Measurements from ENCODE around the gene FOXO6.
A peak's percentile ranks its signal among the peaks of the same experiment; 100 is the strongest.
"Not testable (repeated sequence)": the region's sequence is repeated elsewhere in the genome, so short reads cannot be mapped to it uniquely, and the experiment has no call there.

The FOXO6 gene

DNA sequence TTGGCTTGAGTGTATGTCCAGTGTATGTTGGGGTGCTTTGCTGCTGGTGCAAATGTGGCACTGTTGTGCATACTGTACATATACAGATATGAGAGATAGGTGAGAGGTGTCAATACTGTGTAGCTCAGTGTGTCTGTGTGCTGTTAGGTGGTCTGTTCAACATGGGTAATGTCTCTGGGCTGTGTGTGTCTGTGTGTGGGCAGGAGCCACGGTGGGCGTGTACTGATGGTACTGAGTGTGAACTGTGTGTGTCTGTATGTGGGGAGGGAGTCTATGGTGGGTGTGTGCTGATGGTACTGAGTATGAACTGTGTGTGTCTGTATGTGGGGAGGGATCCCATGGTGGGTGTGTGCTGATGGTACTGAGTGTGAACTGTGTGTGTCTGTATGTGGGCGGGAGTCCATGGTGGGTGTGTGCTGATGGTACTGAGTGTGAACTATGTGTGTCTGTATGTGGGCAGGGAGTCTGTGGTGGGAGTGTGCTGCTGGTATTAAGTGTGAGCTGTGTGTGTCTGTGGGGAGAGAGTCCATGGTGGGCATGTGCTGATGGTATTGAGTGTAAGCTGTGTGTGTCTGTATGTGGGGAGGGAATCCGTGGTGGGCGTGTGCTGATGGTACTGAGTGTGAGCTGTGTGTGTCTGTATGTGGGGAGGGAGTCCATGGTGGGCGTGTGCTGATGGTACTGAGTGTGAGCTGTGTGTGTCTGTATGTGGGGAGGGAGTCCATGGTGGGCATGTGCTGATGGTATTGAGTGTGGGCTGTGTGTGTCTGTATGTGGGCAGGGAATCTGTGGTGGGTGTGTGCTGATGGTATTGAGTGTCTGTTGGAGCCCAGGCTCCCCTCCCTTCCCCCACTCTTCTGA lies 32.2 kb upstream of the FOXO6 start:
- ChIA-PET POLR2A (interaction anchor here (0.9 kb wide), 1 partner anchor 14 kb away, joined by 3 read pairs; no protein-coding TSS in a partner anchor), CTCF (interaction anchor here (1.5 kb wide), 1 partner anchor 104 kb away, joined by 6 read pairs; no protein-coding TSS in a partner anchor)
- no peak for TF ChIP-seq ELF4 (IDR thresholded peaks at IDR 0.05)
- TF ChIP-seq NFRKB (IDR thresholded peaks at IDR 0.05) = no peak
- TF ChIP-seq FOXM1 (IDR thresholded peaks at IDR 0.05; ENCODE audit: borderline replicate concordance) = no peak
- no peak for TF ChIP-seq SUZ12 (IDR thresholded peaks at IDR 0.05)
- TF ChIP-seq L3MBTL2 (conservative IDR thresholded peaks at IDR 0.05) = no peak
- no peak for TF ChIP-seq CTBP1 (IDR thresholded peaks at IDR 0.05; ENCODE audit: borderline replicate concordance)
- DNase-seq (ENCODE audit: extremely low spot score) = no peak

DNA sequence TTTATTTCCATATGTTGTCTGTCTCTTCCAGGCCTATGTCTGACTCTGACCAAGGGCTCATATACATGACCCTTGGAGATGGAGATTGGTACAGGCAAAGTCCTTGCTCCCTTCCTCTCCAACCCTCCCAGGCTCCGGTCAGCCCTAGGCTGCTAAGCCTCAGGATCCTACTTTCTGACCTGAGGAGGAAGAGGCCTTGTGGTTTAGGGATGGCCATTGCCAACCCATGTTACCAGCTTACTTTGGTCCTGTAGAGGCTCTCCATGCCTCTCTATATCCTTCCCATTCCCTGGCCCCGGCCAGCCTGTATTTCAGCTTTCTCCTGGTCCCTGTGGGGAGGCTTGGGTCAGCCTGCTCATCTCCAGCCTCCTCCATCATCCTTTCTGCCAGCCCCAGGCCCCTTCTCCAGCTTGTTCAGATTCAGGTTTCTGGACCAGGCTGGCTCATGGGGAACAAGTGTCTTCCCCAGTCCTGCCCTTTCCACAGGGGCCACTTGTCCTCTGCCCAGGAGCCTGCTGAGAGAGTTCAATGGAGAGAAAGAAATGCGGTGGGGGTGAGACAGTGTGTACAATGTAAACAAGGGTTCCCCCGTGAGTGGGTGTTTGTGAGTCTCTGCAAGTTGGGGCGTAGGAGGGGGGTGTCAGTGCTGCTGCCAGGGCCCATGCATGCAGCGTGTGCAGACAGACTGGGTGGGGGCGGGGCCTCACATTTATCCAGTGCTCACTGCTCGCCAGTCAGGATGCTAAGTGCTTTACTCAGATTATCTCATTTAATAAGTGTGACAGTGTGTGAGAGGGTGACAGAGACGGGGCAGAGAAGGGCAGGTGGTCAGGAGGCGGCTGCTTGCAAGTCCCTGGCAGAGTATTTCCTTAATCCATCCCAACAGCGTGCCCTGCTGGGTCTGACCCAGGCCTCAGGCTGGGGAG lies 31.3 kb upstream of the FOXO6 start:
- ChIA-PET POLR2A (interaction anchor here (0.9 kb wide), 1 partner anchor 15 kb away, joined by 3 read pairs; no protein-coding TSS in a partner anchor), CTCF (interaction anchor here (0.6 to 2.3 kb wide), 3 partner anchors 10 to 103 kb away, joined by 4 to 10 read pairs (median 6); no protein-coding TSS in a partner anchor)
- DNase-seq (ENCODE audit: extremely low spot score) = no peak
- TF ChIP-seq TARDBP (IDR thresholded peaks at IDR 0.05) (no peak), FOXM1 (IDR thresholded peaks at IDR 0.05; ENCODE audit: borderline replicate concordance) (no peak), ZNF384 (IDR thresholded peaks at IDR 0.05) (no peak), ARNT (IDR thresholded peaks at IDR 0.05) (no peak), FOXK2 (IDR thresholded peaks at IDR 0.05) (no peak), BHLHE40 (IDR thresholded peaks at IDR 0.05; ENCODE audit: borderline replicate concordance) (no peak), PKNOX1 (IDR thresholded peaks at IDR 0.05) (no peak), SUZ12 (IDR thresholded peaks at IDR 0.05) (no peak), SP1 (IDR thresholded peaks at IDR 0.05) (no peak), NFRKB (IDR thresholded peaks at IDR 0.05) (no peak), CTBP1 (IDR thresholded peaks at IDR 0.05; ENCODE audit: borderline replicate concordance) (no peak)

DNA sequence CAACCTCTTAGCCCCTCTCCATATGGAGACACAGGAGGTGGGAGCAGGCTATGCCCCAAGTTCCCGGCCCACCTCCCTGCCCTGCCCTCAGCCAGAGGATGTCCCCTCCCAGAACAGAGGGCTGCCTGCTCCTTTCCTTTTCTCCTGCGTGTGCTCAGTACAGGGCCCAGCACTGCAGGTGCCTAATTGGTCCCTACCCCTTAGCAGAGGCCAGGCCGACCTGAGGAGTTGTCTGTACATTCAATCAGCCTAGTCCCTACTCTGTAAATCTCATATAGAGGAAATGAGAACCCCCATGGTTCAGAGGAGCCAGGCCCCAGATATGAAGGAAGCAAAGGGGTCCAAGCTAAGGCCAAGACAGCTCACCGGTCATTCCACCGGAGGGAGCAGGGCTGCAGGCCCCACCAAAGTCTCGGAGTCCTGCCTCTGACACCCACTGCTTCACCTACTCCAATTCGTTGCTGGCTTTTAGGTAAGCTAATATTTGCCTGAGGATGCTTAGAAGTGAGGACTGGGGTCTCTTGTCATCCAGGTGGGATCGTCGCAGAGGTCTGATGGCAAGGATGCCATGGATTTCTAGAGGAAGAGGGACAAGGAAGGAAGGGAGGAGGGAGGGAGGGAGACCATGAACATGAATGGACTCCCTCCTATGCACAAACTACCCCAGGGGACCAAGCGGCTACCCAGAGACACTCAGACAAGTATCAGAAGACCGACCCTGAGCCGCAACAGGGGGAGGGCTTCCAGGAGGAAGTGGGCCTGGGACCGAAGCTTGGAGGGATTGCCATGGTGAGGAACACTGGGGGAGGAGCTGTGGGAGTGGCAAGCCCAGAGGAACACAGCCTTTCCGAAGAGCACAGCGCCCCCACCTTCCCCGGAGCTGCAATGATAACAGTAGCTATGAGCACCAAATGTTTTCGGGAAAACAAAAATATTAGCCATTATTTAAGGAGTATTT lies 30.4 kb upstream of the FOXO6 start:
- ChIA-PET CTCF (interaction anchor here (0.6 to 2.3 kb wide), 6 partner anchors 8 to 27 kb away, joined by 3 to 10 read pairs (median 4); no protein-coding TSS in a partner anchor), POLR2A (interaction anchor here (0.6 kb wide), 1 partner anchor 30 kb away, joined by 4 read pairs; the partner anchor contains the start of gene FOXO6)
- TF ChIP-seq FOXK2 (IDR thresholded peaks at IDR 0.05) = no peak
- no peak for TF ChIP-seq ELF4 (IDR thresholded peaks at IDR 0.05)
- no peak for TF ChIP-seq PKNOX1 (IDR thresholded peaks at IDR 0.05)
- TF ChIP-seq BHLHE40 (IDR thresholded peaks at IDR 0.05; ENCODE audit: borderline replicate concordance) = no peak
- no peak for TF ChIP-seq HDGF (IDR thresholded peaks at IDR 0.05; ENCODE audit: borderline replicate concordance)
- DNase-seq (ENCODE audit: extremely low spot score) = peak; percentile 47

GRCh38 chr1:41331546-41331917 lies 29.7 kb upstream of the FOXO6 start:
- ChIA-PET POLR2A (interaction anchor here (0.6 kb wide), 1 partner anchor 30 kb away, joined by 4 read pairs; the partner anchor contains the start of gene FOXO6), CTCF (interaction anchor here (0.9 to 2.3 kb wide), 6 partner anchors 9 to 49 kb away, joined by 3 to 10 read pairs (median 4); no protein-coding TSS in a partner anchor)
- TF ChIP-seq TARDBP (IDR thresholded peaks at IDR 0.05) (no peak), PKNOX1 (IDR thresholded peaks at IDR 0.05) (no peak), HDGF (IDR thresholded peaks at IDR 0.05; ENCODE audit: borderline replicate concordance) (no peak), CTBP1 (IDR thresholded peaks at IDR 0.05; ENCODE audit: borderline replicate concordance) (no peak), NFRKB (IDR thresholded peaks at IDR 0.05) (no peak), FOXK2 (IDR thresholded peaks at IDR 0.05) (no peak), ZNF384 (IDR thresholded peaks at IDR 0.05) (no peak), SUZ12 (IDR thresholded peaks at IDR 0.05) (no peak), FOXM1 (IDR thresholded peaks at IDR 0.05; ENCODE audit: borderline replicate concordance) (no peak), L3MBTL2 (conservative IDR thresholded peaks at IDR 0.05) (no peak), ELF4 (IDR thresholded peaks at IDR 0.05) (no peak), SP1 (IDR thresholded peaks at IDR 0.05) (no peak), BHLHE40 (IDR thresholded peaks at IDR 0.05; ENCODE audit: borderline replicate concordance) (no peak), ARNT (IDR thresholded peaks at IDR 0.05) (no peak), LEF1 (IDR thresholded peaks at IDR 0.05; ENCODE audit: borderline replicate concordance) (no peak), FOXA1 (IDR thresholded peaks at IDR 0.05) (no peak)
- DNase-seq (ENCODE audit: extremely low spot score) = no peak

DNA sequence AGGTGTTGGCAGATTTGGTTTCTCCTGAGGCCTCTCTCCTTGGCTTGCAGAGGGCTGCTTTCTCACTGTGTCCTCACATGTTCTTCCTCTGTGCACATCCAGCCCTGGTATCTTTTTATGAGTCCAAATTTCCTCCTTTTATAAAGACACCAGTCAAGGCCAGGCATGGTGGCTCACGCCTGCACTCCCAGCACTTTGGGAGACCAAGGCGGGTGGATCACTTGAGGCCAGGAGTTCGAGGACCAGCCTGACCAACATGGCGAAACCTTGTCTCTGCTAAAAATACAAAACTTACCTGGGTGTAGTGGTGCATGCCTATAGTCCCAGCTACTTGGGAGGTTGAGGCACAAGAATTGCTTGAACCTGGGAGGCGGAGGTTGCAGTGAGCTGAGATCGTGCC lies 29.1 kb upstream of the FOXO6 start:
- DNase-seq (ENCODE audit: extremely low spot score); POLR2A ChIA-PET: not testable (repeated sequence)
- CTCF ChIA-PET = interaction anchor here (1.1 to 2.3 kb wide), 3 partner anchors 10 to 50 kb away, joined by 3 to 10 read pairs (median 4); no protein-coding TSS in a partner anchor

Measured in HEK293T (cell line).